Measurements from ENCODE around the gene TPM4.

TPM4 gene

DNA sequence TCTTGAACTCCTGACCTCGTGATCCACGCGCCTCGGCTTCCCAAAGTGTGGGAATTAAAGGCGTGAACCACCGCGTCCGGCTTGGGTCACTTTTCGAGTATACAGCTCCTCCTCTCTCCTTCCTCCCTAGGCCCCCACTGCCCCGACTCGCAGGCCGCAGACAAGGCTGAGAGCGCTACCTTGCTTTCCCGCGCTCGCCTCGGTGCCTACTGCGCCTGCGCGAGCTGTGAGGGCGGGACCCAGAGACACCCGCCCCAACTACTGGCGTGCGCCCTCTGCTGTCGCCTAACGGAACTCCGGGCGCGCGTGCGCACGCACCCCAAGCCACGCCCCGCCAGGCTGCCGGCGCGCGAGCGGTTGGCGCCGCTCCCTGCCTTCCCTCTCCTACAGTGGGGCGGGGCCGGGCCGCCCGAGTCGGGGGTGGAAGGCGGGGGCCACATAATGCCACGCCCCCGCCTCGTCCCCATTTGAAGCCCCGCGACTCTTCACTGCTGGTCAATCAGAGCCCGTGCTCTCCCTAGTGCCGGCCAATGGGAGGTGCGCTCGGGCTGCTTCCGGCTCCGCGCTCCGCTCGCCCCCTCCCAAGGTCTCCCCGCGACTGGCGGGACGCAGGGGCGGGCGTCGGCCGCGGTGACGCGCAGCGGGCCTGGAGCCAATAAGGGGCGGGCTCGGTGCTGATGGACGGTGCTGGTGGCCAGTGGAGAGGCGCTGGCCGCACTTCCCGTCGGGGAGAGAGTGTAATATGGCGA is 35.0 kb downstream of the TPM4 start, which contains the start of gene RAB8A:
Gene RAB8A, plus strand, starts transcription at position 730 of the 749 bp plus-strand sequence. Its CDS starts 13 bp downstream, at position 743.
- H3K4me3 ChIP-seq (ENCODE audit: low read depth, low read length): peak within 1 kb of the TSS; percentile 91
- TF ChIP-seq, protein P1, sequence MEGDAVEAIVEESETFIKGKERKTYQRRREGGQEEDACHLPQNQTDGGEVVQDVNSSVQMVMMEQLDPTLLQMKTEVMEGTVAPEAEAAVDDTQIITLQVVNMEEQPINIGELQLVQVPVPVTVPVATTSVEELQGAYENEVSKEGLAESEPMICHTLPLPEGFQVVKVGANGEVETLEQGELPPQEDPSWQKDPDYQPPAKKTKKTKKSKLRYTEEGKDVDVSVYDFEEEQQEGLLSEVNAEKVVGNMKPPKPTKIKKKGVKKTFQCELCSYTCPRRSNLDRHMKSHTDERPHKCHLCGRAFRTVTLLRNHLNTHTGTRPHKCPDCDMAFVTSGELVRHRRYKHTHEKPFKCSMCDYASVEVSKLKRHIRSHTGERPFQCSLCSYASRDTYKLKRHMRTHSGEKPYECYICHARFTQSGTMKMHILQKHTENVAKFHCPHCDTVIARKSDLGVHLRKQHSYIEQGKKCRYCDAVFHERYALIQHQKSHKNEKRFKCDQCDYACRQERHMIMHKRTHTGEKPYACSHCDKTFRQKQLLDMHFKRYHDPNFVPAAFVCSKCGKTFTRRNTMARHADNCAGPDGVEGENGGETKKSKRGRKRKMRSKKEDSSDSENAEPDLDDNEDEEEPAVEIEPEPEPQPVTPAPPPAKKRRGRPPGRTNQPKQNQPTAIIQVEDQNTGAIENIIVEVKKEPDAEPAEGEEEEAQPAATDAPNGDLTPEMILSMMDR (IDR thresholded peaks at IDR 0.05; ENCODE audit: insufficient read depth, low read depth, low read length, missing control alignments): peak; percentile 87
- peak; percentile 100 for DNase-seq (ENCODE audit: low read depth)

- no peak for DNase-seq (ENCODE audit: low read depth)
- TF ChIP-seq, protein P1 (IDR thresholded peaks at IDR 0.05; ENCODE audit: insufficient read depth, low read depth, low read length, missing control alignments): no peak
- peak overlapping the region; percentile 91 for H3K4me3 ChIP-seq (ENCODE audit: low read depth, low read length)
Observed at GRCh38 chr19:16111909-16112752, 35.8 kb downstream of the TPM4 start.

DNA sequence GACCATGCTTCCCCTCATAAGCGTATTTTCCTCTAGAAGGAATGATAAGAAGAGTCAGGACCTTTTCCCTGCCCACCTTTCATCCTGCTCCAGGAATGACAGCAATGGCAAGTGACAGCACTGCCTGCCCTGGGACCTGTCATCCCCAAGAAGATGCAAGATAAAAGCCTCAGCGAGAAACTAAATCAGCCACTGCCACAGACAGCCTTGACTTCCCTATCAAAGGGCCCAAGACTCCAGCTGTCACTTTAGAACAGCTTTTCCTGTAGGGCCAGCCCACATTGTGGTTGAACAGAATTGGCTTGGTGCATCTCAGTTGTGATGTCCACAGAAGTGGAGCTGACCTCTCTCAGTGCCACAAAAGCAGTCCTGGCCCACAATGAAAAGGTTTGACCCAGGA is 36.5 kb downstream of the TPM4 start:
- TF ChIP-seq, protein P1 (IDR thresholded peaks at IDR 0.05; ENCODE audit: insufficient read depth, low read depth, low read length, missing control alignments): no peak
- H3K4me3 ChIP-seq (ENCODE audit: low read depth, low read length): peak overlapping the region; percentile 91
- peak; percentile 34 for DNase-seq (ENCODE audit: low read depth)

DNA sequence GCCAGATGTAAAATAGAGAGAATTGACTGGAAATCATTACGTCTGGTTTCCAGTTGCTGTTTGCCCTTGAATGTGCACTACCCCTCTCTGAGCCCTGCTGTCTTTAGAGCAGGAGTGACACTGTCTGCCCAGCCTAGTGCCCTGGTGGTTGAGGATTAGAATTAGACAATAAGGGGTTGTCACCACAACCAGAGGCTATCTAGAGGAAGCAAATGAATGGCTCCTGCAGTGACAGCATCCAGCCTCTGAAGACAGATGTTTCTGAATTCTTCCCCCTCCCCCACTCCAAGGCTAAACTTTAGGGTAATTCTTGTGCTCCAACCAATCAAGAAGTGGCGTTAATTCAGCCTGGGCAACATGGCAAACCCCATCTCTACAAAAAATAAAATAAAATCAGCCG is 37.4 kb downstream of the TPM4 start:
- peak; percentile 57 for DNase-seq (ENCODE audit: low read depth)
- H3K4me3 ChIP-seq (ENCODE audit: low read depth, low read length): peak overlapping the region; percentile 91
- TF ChIP-seq, protein P1 (IDR thresholded peaks at IDR 0.05; ENCODE audit: insufficient read depth, low read depth, low read length, missing control alignments): no peak

DNA sequence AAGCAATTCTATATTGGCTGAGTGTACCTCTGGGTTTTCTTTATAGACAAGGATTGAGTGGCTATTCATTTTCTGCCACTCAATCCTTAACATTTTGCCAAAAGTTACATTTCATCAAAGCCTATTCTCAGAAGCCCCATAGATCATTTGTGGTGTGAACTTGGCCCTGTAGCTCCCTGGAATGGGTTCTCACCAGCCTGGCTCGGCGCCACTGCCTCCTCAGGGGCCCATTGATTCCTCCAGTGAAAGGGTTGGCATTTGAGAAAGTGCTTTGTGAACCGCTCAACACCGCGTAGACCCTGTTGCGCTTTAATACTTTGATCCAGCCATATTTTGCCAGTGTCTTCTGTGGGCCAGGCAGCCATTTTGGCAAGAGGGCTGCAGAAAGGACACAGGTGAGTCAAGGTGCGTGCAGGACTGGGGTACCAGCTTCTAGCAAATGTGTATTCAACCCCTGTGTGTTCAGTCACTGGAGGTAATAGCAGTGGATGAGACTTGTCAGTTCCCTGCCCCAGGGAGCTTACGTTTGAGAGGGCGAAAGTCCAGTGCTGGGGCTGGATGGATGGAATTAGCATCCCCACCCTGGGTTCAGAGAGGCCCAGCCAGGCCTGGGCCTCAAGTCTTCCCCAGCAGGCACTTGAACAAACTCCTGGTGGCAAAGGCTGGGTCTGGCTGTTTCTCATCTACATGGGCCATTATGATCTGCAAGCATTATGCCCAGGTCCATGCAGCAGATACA is 39.2 kb downstream of the TPM4 start:
- DNase-seq (ENCODE audit: low read depth): no peak
- TF ChIP-seq, protein P1 (IDR thresholded peaks at IDR 0.05; ENCODE audit: insufficient read depth, low read depth, low read length, missing control alignments): no peak
- no peak overlapping the region for H3K4me3 ChIP-seq (ENCODE audit: low read depth, low read length)

DNA sequence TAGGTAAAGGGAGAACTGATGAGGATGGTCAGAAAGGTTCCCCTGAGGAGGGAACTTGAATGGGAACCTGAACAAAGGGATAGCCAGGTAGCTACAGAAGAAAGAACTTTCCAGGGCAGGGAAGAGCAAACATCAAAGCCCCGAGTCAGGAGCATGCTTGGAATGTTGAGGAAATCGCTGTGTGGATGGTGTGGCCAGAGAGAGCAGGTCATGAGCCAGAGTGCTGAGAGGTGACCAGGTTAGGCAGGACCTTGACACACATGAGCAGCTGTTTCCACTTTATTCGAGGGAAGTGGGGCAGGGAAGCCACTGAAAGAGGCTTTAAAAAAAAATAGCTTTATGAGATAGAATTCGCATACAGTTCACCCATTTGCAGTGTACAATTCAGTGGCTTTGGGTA is 39.8 kb downstream of the TPM4 start:
- H3K4me3 ChIP-seq (ENCODE audit: low read depth, low read length): no peak overlapping the region
- no peak for DNase-seq (ENCODE audit: low read depth)
- TF ChIP-seq, protein P1 (IDR thresholded peaks at IDR 0.05; ENCODE audit: insufficient read depth, low read depth, low read length, missing control alignments): no peak

Measured in GM12865 (cell line).